Measurements from ENCODE around the gene PCDHGA1. TPM values are rescaled to one million over a fixed set of nuclear protein-coding genes. Genes with fewer than 3 reads are reported as not detected.

PCDHGA1 gene
- total RNA-seq, 1 donor from 2014 or later: 0.54 TPM

DNA sequence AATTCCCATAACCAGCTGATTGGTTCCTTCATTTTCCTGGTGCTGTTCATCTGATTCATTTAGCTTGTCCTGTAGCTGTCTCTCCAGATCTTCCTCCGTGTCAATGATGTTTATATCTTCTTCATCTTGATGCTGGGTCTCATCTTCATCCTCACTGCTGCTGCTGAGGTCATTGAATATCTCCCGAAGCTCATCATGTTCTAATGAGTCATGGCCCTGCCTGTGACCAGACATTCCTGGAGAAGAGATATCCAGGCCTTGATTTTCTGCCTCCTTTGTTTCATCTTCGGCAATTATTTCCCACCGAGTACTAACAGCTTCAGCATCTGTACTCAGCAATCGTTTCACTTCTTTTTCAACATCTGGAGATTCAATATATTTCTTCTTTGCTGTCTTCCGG, 11.1 kb upstream of the PCDHGA1 start:
- no peak for DNase-seq (ENCODE audit: low read depth, low spot score)
- Mint-ChIP-seq H3K9me3 (peaks cover 38% of the 10 kb centered on the region), H3K27ac (ENCODE audit: unreplicated experiment) (no peak overlapping the region), H3K4me3 (peak overlapping the region; percentile 94), H3K27me3 (ENCODE audit: low read depth) (peaks cover 10% of the 10 kb centered on the region), H3K36me3 (ENCODE audit: low read depth) (peaks cover 63% of the 10 kb centered on the region), H3K4me1 (peaks cover 27% of the 10 kb centered on the region)
- TF ChIP-seq, protein P1, sequence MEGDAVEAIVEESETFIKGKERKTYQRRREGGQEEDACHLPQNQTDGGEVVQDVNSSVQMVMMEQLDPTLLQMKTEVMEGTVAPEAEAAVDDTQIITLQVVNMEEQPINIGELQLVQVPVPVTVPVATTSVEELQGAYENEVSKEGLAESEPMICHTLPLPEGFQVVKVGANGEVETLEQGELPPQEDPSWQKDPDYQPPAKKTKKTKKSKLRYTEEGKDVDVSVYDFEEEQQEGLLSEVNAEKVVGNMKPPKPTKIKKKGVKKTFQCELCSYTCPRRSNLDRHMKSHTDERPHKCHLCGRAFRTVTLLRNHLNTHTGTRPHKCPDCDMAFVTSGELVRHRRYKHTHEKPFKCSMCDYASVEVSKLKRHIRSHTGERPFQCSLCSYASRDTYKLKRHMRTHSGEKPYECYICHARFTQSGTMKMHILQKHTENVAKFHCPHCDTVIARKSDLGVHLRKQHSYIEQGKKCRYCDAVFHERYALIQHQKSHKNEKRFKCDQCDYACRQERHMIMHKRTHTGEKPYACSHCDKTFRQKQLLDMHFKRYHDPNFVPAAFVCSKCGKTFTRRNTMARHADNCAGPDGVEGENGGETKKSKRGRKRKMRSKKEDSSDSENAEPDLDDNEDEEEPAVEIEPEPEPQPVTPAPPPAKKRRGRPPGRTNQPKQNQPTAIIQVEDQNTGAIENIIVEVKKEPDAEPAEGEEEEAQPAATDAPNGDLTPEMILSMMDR (conservative IDR thresholded peaks at IDR 0.05): no peak

DNA sequence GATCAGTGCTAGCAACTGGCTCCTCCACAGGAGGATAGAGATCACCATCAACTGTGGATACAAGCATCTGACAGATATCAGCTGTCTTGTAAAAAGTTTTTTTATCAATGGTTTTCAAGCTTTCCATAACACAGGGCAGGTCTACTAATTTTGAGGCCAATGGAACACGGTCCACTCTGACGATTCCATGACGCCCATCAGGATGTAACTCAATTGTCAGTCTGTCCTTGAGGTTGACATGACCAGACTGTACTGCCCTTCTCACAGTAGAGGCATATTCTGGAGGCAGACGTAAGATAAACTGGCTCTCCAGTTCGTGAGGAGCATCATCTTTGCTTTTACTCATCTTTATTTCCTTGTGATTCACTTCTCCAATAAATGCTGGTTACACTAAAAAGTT, 10.6 kb upstream of the PCDHGA1 start:
- TF ChIP-seq, protein P1 (conservative IDR thresholded peaks at IDR 0.05): no peak
- peaks cover 36% of the 10 kb centered on the region for H3K9me3 Mint-ChIP-seq
- H3K27ac Mint-ChIP-seq (ENCODE audit: unreplicated experiment): peak overlapping the region; percentile 96

DNA sequence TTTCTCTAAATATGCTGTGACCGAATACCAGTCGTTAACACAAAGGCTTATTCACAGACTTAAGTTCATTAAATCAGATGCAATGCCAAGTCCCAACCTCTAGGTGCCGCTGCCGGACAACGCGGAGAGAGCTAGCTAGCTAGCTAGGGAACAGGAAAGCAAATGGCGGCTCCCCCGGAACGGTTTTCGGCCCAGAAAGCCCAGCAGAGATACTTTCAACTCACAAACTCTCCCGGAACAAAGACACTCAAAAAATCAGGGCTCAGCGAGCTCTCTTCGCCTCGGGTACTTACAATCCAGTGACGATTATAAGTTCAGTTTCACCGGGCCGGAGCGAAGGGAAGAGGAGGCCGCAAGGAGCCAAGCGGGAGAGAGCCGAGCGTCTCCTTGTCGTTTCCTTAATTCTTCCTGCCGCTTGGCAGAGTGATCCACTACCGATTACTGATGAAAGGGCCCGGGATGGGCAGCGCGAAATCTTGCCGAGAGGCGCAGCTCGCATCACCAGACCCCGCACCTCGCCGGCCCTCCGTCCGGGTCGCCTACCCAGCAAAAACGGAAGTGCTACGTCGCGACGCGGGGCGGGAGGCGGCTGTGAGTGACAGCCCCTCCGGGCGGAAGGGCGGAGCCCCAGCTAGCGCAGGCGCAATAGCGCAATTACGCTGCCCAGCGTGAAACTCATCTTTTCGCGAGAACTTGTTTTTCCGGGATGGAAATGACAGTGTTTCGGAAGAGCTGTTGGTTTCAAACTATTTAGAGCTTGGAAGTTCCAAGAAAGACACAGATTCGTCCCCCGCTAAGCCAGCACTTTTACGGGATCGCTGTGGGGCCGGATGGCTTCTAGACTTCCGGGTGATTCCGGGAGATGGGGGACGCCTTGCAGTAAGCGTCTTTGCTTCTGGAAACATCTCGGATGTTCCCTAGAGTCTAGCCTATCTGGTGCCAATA, 9.8 kb upstream of the PCDHGA1 start, which contains the start of gene TAF7:
Gene TAF7, minus strand, starts transcription at position 560 of the 945 bp plus-strand sequence. CDS start 740 bp downstream, outside the sequence.
- peaks cover 27% of the 10 kb centered on the region for H3K4me1 Mint-ChIP-seq
- TF ChIP-seq, protein P1 (conservative IDR thresholded peaks at IDR 0.05): peak; percentile 97
- peak; percentile 94 for DNase-seq (ENCODE audit: low read depth, low spot score)
- peaks cover 10% of the 10 kb centered on the region for H3K27me3 Mint-ChIP-seq (ENCODE audit: low read depth)
- H3K9me3 Mint-ChIP-seq: peaks cover 28% of the 10 kb centered on the region
- H3K4me3 Mint-ChIP-seq: peak within 1 kb of the TSS; percentile 94
- H3K27ac Mint-ChIP-seq (ENCODE audit: unreplicated experiment): peak within 1 kb of the TSS; percentile 96
- H3K36me3 Mint-ChIP-seq (ENCODE audit: low read depth): peaks cover 52% of the 10 kb centered on the region

More for the DNA sequence above, 10.6 kb upstream of the PCDHGA1 start:
- Mint-ChIP-seq H3K27me3 (ENCODE audit: low read depth) (peaks cover 10% of the 10 kb centered on the region), H3K4me1 (peaks cover 27% of the 10 kb centered on the region), H3K4me3 (peak overlapping the region; percentile 94), H3K36me3 (ENCODE audit: low read depth) (peaks cover 60% of the 10 kb centered on the region)
- DNase-seq (ENCODE audit: low read depth, low spot score): no peak

DNA sequence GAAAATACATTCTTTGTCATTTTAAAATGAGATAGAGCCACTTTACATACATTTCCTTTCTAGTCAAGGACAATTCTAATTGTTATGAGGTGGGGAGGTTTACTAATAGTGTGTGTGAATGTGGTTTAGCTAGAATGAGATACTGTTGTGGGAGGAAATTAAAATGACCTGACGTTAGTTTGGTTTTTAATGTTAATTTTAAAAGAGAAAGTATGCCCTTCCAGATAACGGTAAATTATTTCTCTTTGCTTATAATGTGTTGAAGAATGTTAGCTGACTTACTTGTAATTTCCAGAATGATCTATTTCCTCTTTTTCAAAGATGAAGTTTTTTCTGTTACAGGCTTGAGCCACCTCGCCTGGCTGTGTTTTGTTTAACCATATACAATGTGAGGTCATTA, 8.1 kb upstream of the PCDHGA1 start:
- peak overlapping the region; percentile 94 for H3K4me3 Mint-ChIP-seq
- peaks cover 24% of the 10 kb centered on the region for H3K4me1 Mint-ChIP-seq
- DNase-seq (ENCODE audit: low read depth, low spot score): no peak
- H3K36me3 Mint-ChIP-seq (ENCODE audit: low read depth): peaks cover 49% of the 10 kb centered on the region
- no peak overlapping the region for H3K27ac Mint-ChIP-seq (ENCODE audit: unreplicated experiment)
- TF ChIP-seq, protein P1 (conservative IDR thresholded peaks at IDR 0.05): no peak
- peaks cover 28% of the 10 kb centered on the region for H3K9me3 Mint-ChIP-seq
- H3K27me3 Mint-ChIP-seq (ENCODE audit: low read depth): peaks cover 12% of the 10 kb centered on the region

DNA sequence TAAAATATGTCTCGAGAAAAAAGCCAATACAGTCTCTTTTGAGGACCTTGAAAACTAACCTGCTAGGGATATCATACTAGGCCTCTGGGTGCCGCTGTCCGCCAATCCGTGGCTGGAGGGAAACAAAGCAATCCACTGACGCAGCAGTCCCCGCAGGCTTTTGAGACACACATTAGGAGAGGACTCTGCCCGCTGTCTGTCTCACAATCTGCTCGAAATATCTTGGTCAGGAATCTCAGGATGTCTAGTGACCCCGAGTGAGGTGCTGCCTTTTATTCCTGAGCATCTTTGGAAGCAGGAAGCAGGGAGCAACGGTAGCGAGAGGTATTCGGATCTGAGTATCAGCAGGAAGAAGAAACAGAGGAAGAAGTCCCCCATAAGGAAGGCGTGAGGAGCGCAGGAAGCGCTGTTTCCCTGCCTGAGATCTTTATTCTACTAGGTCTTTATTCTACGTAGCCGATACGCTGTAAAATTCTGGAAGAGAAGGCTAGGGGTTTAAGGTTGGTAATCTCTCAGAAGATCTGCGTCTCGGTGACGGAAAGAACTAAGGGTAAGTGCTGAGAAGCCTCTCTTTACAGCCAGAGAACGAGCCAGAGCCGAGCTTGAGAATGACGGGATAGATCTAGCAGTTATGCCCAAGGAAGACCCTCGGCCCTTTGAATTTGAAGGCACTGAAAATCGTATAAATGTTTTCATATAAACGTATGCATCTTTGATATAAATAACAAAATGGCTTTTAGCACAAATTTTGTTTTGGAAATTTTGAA, 4.0 kb upstream of the PCDHGA1 start:
- Mint-ChIP-seq H3K9me3 (peaks cover 11% of the 10 kb centered on the region), H3K4me1 (no peaks in the 10 kb centered on the region), H3K36me3 (ENCODE audit: low read depth) (peaks cover 28% of the 10 kb centered on the region), H3K4me3 (peak overlapping the region; percentile 62), H3K27ac (ENCODE audit: unreplicated experiment) (peak overlapping the region; percentile 92), H3K27me3 (ENCODE audit: low read depth) (peaks cover 2% of the 10 kb centered on the region)
- TF ChIP-seq, protein P1 (conservative IDR thresholded peaks at IDR 0.05): peak; percentile 64
- DNase-seq (ENCODE audit: low read depth, low spot score): no peak
